ENCODE results near the gene SOCS7. TPM values are rescaled to one million over a fixed set of nuclear protein-coding genes. Genes with fewer than 3 reads are reported as not detected.
A peak's percentile ranks its signal among the peaks of the same experiment; 100 is the strongest.

The SOCS7 gene
- total RNA-seq, 4 donors from 2014 or later = 13.2 to 19.1 (median 15.7) TPM

DNA sequence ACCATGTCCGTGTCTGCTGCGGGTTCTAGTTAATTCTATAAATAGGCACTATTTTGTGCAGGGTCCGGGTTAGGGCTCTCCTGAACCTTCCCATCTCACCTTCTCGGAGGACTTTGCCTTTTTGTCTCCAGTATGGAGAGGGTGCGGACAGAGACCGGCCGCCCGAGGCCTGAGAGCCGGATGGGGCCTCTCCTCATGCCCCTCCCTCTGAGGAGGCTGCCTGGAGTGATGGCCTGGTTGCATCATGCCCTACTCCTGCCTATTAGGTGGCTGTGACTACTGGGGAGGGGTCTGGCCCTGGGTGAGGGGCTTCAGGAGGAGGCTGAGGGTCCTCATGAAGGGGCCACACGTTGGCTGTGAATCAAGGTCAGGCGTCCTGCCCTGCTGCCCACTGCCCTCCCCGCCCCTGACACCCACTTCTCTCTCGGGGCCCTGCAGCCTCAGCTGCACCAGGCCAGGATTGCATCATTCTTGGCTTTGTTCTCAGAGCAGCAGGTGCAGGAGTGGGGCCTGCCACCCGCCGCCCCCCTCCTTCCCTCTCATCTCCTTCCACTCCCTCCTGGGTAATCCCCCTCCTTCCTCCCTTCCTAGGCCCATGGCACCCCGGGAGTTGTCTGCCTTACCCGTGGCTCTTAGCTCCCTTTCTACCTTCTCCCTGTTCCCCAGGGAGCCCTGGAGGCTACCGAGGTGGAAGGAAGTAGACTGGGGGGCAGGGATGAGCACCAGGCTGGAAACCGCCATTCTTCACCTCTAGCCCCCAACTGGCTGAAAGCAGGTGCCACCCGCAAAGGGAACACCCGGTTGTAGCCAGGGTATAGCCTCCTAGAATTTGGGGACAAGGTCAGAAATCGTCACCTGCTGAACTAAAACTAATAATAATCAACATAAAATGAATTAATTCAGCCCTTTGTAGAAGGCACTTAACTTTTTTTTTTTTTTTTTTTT lies 63.9 kb downstream of the SOCS7 start:
- ATAC-seq = no peak
- Histone ChIP-seq H3K4me3 (no peak overlapping the region), H3K9me3 (no peaks in the 10 kb centered on the region), H3K4me1 (peaks cover 0 to 39% (median 27%) of the 10 kb centered on the region in 3 donors), H3K36me3 (no peaks in the 10 kb centered on the region), H3K27me3 (peaks cover 32% of the 10 kb centered on the region), H3K27ac (no peak overlapping the region)
- WGBS, 2 donors (ENCODE audit: low coverage in 1 of 2) = 62 to 65% methylated on average over 4 to 5 of the region's 22 CpGs
- no peak for TF ChIP-seq POLR2AphosphoS5 (IDR thresholded peaks at IDR 0.05)
- TF ChIP-seq, protein P1, sequence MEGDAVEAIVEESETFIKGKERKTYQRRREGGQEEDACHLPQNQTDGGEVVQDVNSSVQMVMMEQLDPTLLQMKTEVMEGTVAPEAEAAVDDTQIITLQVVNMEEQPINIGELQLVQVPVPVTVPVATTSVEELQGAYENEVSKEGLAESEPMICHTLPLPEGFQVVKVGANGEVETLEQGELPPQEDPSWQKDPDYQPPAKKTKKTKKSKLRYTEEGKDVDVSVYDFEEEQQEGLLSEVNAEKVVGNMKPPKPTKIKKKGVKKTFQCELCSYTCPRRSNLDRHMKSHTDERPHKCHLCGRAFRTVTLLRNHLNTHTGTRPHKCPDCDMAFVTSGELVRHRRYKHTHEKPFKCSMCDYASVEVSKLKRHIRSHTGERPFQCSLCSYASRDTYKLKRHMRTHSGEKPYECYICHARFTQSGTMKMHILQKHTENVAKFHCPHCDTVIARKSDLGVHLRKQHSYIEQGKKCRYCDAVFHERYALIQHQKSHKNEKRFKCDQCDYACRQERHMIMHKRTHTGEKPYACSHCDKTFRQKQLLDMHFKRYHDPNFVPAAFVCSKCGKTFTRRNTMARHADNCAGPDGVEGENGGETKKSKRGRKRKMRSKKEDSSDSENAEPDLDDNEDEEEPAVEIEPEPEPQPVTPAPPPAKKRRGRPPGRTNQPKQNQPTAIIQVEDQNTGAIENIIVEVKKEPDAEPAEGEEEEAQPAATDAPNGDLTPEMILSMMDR (IDR thresholded peaks at IDR 0.05) = no peak
- TF ChIP-seq POLR2A (IDR thresholded peaks at IDR 0.05) = no peak
- no peak for TF ChIP-seq EP300 (IDR thresholded peaks at IDR 0.05)

DNA sequence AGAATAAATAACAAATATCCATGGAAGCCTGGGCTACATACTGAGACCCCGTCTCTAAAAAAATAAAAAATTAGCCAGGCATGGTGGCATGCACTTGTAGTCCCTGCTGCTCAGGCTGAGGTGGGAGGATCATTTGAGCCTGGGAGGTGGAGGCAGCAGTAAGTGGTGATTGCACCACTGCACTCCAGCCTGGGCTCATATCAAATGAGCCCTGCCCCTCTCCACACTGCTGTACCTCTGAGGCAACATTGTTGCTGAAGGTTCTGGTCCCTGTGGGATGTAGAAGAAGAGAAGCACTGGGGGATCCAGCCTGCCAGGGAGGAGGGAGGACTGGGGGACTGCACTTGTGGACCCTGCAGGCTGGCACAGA lies 65.2 kb downstream of the SOCS7 start:
- Histone ChIP-seq H3K27me3 (peaks cover 32% of the 10 kb centered on the region), H3K4me1 (peaks cover 9 to 52% (median 40%) of the 10 kb centered on the region in 3 donors), H3K27ac (no peak overlapping the region), H3K9me3 (no peaks in the 10 kb centered on the region), H3K36me3 (no peaks in the 10 kb centered on the region), H3K4me3 (no peak overlapping the region)
- no peak for ATAC-seq
- no peak for TF ChIP-seq EP300 (IDR thresholded peaks at IDR 0.05)
- no peak for TF ChIP-seq POLR2A (IDR thresholded peaks at IDR 0.05)
- no peak for TF ChIP-seq POLR2AphosphoS5 (IDR thresholded peaks at IDR 0.05)
- TF ChIP-seq, protein P1 (IDR thresholded peaks at IDR 0.05) = no peak
- 50% methylated on average over 1 of the region's 1 CpG for WGBS, 2 donors (ENCODE audit: low coverage in 1 of 2)

DNA sequence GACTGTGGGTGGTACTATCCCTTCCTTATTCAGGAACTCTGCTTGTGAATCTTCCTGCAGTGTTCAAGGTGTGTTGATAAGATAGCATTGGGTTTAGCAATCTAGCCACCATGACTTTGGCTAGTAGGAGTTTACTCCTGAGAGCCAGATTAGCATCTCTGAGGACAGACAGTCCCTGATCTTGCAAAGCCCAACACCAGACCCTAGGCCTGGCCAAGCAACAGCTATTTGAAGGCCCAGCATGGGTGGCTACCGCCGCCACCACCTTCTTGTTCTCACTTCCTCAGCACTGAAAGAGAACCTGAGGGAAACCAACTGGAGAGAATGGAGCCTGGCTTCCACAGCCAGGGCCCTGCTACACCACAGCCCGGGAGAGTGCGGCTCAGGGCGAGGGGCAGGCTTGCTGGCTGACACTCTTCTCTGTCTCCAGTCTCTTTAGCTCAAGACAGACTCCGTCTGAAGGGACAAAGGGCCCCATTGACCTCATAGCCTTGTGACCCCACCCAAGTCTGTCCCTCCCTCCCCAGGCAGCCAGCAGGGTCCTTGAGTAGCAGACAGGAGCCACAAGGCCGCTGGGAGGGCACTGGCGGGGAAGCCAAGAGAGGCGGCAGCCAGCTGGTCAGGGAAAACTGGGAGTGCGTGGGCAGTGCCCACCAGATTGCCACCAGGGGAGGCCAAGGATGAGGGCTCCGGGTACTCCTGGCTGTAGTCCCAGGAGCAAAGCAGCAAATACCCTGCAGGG lies 65.7 kb downstream of the SOCS7 start:
- Histone ChIP-seq H3K27ac (no peak overlapping the region), H3K4me3 (no peak overlapping the region), H3K36me3 (no peaks in the 10 kb centered on the region), H3K4me1 (peaks cover 9 to 58% (median 46%) of the 10 kb centered on the region in 3 donors), H3K9me3 (no peaks in the 10 kb centered on the region), H3K27me3 (peaks cover 32% of the 10 kb centered on the region)
- TF ChIP-seq EP300 (IDR thresholded peaks at IDR 0.05) (no peak), POLR2A (IDR thresholded peaks at IDR 0.05) (no peak), POLR2AphosphoS5 (IDR thresholded peaks at IDR 0.05) (no peak)
- TF ChIP-seq, protein P1 (IDR thresholded peaks at IDR 0.05) = no peak
- ATAC-seq = no peak
- no CpG with 5 or more reads among the region's 11 CpGs for WGBS, 2 donors (ENCODE audit: low coverage in 1 of 2)

DNA sequence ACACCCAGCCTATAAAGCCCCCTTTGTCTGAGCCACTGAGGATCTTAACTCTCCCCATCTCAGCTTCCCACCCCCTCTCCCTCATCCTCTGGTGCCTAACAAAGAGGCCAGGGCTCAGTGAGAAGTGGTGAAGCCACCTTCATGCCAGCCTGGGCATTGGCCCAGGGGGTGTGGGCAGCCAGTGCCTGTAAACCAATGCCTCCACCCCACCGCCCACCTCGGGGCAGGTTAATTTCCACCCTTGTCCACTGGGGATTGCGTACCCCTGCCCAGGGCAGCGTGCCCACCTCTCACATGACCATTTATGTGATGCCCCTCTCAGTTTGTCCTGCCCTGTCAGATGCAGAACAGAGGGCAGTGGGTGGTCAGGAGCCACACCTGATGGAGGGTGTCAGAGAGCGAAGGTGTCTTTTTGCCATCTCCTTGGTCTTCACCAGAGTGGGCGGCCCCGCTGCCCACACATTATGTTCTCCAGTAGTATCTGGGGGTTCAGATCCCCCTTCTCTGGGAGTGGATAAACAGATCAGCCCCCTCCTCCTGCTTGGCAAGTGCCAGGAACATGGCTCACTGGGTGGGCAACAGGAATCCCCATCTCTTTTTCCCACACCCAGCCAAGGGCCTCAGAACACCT lies 66.5 kb downstream of the SOCS7 start:
- H3K27me3 ChIP-seq = peaks cover 32% of the 10 kb centered on the region
- peak overlapping the region in 1 of 2 donors; percentile 62 for H3K4me3 ChIP-seq
- H3K27ac ChIP-seq = no peak overlapping the region
- TF ChIP-seq EP300 (IDR thresholded peaks at IDR 0.05) = no peak
- TF ChIP-seq, protein P1 (IDR thresholded peaks at IDR 0.05) = no peak
- TF ChIP-seq POLR2AphosphoS5 (IDR thresholded peaks at IDR 0.05) = no peak
- no peak for TF ChIP-seq POLR2A (IDR thresholded peaks at IDR 0.05)
- no CpG with 5 or more reads among the region's 7 CpGs for WGBS, 2 donors (ENCODE audit: low coverage in 1 of 2)
- no peaks in the 10 kb centered on the region for H3K36me3 ChIP-seq
- no peak for ATAC-seq
- H3K4me1 ChIP-seq = peaks cover 9 to 66% (median 48%) of the 10 kb centered on the region in 3 donors
- no peaks in the 10 kb centered on the region for H3K9me3 ChIP-seq
